Measurements from ENCODE around the gene FAM187B. TPM values are rescaled to one million over a fixed set of nuclear protein-coding genes. Genes with fewer than 3 reads are reported as not detected.

Gene FAM187B
- total RNA-seq, 1 experiment from 2014 or later, result not detected

DNA sequence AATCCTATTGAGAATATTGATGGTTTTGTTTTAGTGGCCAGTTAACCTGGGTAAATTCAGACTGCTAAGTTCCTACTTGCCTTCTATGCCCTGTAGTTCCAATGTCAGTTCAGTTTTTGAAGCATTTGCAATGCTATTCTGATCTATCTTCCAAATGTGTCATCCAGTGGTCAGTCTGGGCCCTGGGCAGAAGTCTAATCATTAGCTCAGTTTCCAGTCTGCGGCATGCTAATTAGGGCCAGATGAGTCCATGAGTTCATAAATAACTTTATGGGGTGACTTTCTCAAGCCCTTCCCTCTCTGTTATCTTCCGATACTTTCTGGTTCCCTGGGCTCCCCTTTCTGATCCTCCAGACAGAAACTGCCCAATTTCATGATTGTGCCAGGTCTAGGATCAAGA is 32.7 kb downstream of the FAM187B start:
- Histone ChIP-seq H3K27me3 (replicated peaks; ENCODE audit: insufficient read depth, low read depth, low read length, poor library complexity) (peaks cover 39% of the 10 kb centered on the region), H3K36me3 (ENCODE audit: insufficient read depth, low read length, poor library complexity, severe bottlenecking) (no peaks in the 10 kb centered on the region), H3K9me3 (ENCODE audit: low read depth, low read length, poor library complexity, severe bottlenecking) (no peaks in the 10 kb centered on the region), H3K4me3 (ENCODE audit: low read depth, low read length, poor library complexity, severe bottlenecking) (no peak overlapping the region), H3K4me1 (ENCODE audit: insufficient read depth, low read length, poor library complexity, severe bottlenecking) (no peaks in the 10 kb centered on the region), H3K27ac (ENCODE audit: low read depth, low read length, poor library complexity, severe bottlenecking) (no peak overlapping the region)
- intact Hi-C loops (cut with micrococcal nuclease; ENCODE audit: unreplicated experiment), result no loop called here
- CTCF ChIA-PET, result no interaction called here
- DNase-seq (ENCODE audit: low spot score), result no peak
- no TSS peak for BruUV-seq (replicated peaks)
- POLR2A ChIA-PET (ENCODE audit: low non-redundant PET), result no interaction called here
- no peak for TF ChIP-seq CTCF (conservative IDR thresholded peaks at IDR 0.05; ENCODE audit: low read depth, low read length)
- no peak for TF ChIP-seq EZH2 (IDR thresholded peaks at IDR 0.05; ENCODE audit: borderline replicate concordance, low read depth, low read length, poor library complexity, severe bottlenecking)

GRCh38 chr19:35194012-35194984 is 34.2 kb downstream of the FAM187B start:
- Histone ChIP-seq H3K36me3 (ENCODE audit: insufficient read depth, low read length, poor library complexity, severe bottlenecking) (no peaks in the 10 kb centered on the region), H3K27ac (ENCODE audit: low read depth, low read length, poor library complexity, severe bottlenecking) (no peak overlapping the region), H3K4me1 (ENCODE audit: insufficient read depth, low read length, poor library complexity, severe bottlenecking) (no peaks in the 10 kb centered on the region), H3K4me3 (ENCODE audit: low read depth, low read length, poor library complexity, severe bottlenecking) (no peak overlapping the region), H3K27me3 (replicated peaks; ENCODE audit: insufficient read depth, low read depth, low read length, poor library complexity) (peaks cover 33% of the 10 kb centered on the region), H3K9me3 (ENCODE audit: low read depth, low read length, poor library complexity, severe bottlenecking) (no peaks in the 10 kb centered on the region)
- intact Hi-C loops (cut with micrococcal nuclease; ENCODE audit: unreplicated experiment), result no loop called here
- BruUV-seq (replicated peaks), result no TSS peak
- no peak for DNase-seq (ENCODE audit: low spot score)
- ChIA-PET CTCF (no interaction called here), POLR2A (ENCODE audit: low non-redundant PET) (no interaction called here)
- TF ChIP-seq CTCF (conservative IDR thresholded peaks at IDR 0.05; ENCODE audit: low read depth, low read length) (no peak), EZH2 (IDR thresholded peaks at IDR 0.05; ENCODE audit: borderline replicate concordance, low read depth, low read length, poor library complexity, severe bottlenecking) (no peak)

DNA sequence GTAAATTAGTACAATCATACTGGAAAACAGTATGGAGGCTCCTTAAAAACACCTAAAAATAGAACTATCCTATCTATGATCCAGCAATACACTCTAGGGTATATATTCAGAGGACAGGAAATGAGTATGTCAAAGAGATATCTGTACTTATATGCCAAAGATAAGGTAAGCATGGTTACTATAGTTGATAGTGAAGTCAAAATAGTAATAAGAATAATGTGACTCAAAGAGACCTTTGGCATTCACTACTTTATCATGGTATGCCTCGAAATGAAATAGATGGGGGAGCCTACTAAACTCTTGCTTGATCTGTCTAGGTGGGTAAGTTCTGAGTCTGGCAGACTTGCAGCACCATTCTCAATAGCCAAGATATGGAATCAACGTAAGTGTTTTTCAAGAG is 43.7 kb downstream of the FAM187B start:
- no peak for DNase-seq (ENCODE audit: low spot score)
- no peaks in the 10 kb centered on the region for H3K4me1 ChIP-seq (ENCODE audit: insufficient read depth, low read length, poor library complexity, severe bottlenecking)
- TF ChIP-seq CTCF (conservative IDR thresholded peaks at IDR 0.05; ENCODE audit: low read depth, low read length) (no peak), EZH2 (IDR thresholded peaks at IDR 0.05; ENCODE audit: borderline replicate concordance, low read depth, low read length, poor library complexity, severe bottlenecking) (no peak)
- H3K27me3 ChIP-seq (replicated peaks; ENCODE audit: insufficient read depth, low read depth, low read length, poor library complexity), result no peaks in the 10 kb centered on the region
- POLR2A ChIA-PET (ENCODE audit: low non-redundant PET), result no interaction called here
- H3K27ac ChIP-seq (ENCODE audit: low read depth, low read length, poor library complexity, severe bottlenecking), result no peak overlapping the region
- no peak overlapping the region for H3K4me3 ChIP-seq (ENCODE audit: low read depth, low read length, poor library complexity, severe bottlenecking)
- no peaks in the 10 kb centered on the region for H3K36me3 ChIP-seq (ENCODE audit: insufficient read depth, low read length, poor library complexity, severe bottlenecking)
- BruUV-seq (replicated peaks), result no TSS peak
- H3K9me3 ChIP-seq (ENCODE audit: low read depth, low read length, poor library complexity, severe bottlenecking), result no peaks in the 10 kb centered on the region
- CTCF ChIA-PET, result no interaction called here
- intact Hi-C loops (cut with micrococcal nuclease; ENCODE audit: unreplicated experiment), result no loop called here

Measured in A673 (cell line).